GM19438 (cell line): ENCODE data around the gene TMEM62.
"Not testable (repeated sequence)": the region's sequence is repeated elsewhere in the genome, so short reads cannot be mapped to it uniquely, and the experiment has no call there.

Experiments
- ATAC-seq: cut with Tn5 transposase; IDR thresholded peaks from one replicate; pipeline ENCODE4 v1.9.1; 2021; ENCODE audit warnings: low read depth; ENCODE audit not compliant: unreplicated experiment

TMEM62 gene

GRCh38 chr15:43118829-43119228 is 14.6 kb upstream of the TMEM62 start:
- ATAC-seq, result no peak

- no peak for ATAC-seq
These were observed 11.5 kb upstream of the TMEM62 start for GRCh38 chr15:43121863-43122262.

DNA sequence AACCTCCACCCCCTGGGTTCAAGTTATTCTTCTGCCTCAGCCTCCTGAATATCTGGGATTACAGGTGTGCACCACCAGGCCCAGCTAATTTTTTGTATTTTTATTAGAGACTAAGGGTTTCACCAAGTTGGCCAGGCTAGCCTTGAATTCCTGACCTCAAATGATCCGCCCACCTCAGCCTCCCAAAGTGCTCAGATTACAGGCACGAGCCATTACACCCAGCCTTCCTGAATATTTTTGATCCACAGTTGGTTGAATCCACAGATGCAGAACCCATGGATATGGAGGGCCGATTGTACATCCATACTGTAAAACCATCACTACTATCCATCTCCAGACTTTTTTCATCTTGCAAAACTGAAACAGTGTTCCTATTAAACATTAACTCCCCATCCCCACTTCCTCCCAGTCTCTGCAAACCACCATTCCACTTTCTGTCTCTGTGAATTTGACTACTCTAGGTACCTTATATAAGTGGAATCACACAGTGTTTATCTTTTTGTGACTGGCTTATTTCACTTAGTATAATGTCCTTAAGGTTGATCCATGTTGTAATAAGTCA is 8.2 kb upstream of the TMEM62 start:
- ATAC-seq, result no peak

DNA sequence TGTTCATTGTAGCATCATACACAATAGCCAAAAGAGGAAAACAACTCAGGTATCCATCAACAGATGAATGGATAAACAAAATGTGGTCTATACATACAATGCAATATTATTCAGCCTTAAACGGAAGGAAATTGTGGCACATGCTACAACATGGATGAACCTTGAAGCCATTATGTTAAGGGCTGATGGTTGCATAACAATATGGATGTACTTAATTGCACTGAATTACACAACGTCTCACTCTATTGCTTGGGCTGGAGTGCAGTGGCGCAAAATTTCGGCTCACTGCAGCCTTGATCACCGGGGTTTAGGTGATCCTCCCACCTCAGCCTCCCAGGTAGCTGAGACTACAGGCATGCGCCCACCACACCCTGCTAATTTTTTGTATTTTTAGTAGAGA is 7.0 kb upstream of the TMEM62 start:
- ATAC-seq, result no peak

DNA sequence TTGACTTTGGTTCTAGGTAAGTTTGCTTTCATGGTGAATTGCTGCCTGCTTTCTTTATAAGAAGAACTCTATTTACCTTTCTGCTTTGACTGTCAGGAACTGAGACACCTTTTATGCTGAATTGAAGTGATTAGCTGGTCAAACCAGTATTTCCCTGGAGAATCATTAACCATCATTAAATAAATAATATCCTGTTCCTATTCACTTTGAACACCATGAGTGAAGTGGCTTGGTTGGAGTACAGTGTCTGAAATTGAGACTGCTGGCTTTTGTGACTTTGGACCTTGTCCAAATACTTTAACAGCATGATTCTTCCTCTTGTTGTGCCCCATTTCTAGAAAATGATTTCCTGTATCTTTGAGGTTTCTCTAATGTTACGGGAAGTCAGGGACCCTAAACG is 5.6 kb upstream of the TMEM62 start:
- ATAC-seq, result no peak

GRCh38 chr15:43128174-43128979 is 5.0 kb upstream of the TMEM62 start:
- ATAC-seq, result not testable (repeated sequence)

- ATAC-seq, result no peak
These were observed 4.4 kb upstream of the TMEM62 start for GRCh38 chr15:43128980-43129335.

DNA sequence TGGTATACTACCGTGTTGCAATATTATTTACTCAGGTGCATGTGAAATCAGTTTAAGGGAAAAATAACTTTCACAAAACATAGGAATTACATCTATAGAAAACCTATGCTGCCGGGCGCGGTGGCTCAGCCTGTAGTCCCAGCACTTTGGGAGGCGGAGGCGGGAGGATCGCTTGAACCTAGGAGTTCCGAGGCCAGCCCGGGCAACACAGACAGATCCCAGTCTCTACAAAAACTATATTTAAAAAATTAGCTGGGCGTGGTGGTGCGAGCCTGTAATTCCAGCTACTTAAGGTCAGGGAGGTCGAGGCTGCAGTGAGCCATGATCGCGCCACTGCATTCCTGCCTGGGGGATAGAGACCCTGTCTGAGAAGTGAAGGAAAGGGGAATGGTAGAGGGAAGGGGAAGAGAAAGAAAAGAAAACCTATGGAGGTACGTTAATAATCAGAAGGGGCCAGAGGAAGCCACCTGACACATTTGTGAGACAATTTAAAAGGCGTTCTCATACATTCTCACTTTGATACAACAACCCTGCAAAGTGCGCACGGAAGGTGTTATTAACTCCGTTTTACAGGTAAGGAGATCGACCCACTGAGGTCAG is 456 bp upstream of the TMEM62 start:
- ATAC-seq, result no peak

GRCh38 chr15:43134157-43134635 is 810 bp downstream of the TMEM62 start:
- ATAC-seq, result no peak

- ATAC-seq, result no peak
These were observed 2.0 kb downstream of the TMEM62 start for GRCh38 chr15:43135351-43135750.

DNA sequence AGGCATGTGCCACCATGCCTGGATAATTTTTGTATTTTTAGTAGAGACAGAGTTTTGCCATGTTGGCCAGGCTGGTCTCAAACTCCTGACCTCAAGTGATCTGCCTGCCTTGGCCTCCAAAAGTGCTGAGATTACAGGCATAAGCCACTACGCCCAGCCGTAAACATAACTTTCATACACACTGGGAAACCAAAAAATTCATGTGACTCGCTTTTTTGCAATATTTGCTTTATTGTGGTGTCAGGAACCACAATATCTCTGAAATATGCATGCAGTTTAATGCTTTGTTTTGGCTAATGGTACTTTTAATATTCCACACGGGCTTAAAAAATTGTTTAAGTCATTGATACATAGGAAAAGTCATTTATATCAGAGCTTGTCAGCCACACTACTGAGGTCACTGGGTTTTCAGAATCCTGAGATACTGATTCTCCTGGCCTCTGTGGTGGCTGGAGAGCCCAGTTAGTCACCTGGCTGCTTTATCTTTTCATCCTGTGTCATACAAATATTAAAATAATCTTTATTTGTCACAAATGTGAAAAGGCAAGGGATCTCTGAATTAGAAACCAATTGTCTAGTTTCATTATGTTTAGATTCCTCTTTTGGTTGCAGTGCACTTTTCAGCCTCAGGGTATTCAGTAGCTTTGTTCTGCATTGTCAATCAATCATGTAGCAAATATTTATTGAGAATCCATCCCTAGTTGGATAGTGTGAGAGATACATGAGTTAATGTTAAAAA is 10.0 kb downstream of the TMEM62 start:
- ATAC-seq, result no peak

- no peak for ATAC-seq
These were observed 11.1 kb downstream of the TMEM62 start for GRCh38 chr15:43144512-43144911.

DNA sequence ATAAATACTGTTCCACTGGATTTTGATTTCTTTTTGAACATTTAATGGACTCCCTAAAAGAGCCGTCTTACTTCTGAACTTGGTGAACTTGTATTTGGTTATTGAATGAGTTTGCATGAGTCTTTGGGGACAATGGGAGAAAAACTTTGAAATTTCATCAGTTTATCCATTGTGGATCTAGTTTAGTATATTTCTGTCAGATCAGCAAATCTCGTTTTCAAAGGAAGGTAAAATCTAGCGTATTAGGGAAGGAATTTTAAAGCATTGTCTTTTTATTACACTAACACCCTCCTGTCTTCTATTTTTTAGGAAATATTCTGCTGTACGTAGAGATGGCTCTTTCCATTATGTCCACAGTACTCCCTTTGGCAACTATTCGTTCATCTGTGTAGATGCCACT is 12.8 kb downstream of the TMEM62 start:
- ATAC-seq, result no peak

DNA sequence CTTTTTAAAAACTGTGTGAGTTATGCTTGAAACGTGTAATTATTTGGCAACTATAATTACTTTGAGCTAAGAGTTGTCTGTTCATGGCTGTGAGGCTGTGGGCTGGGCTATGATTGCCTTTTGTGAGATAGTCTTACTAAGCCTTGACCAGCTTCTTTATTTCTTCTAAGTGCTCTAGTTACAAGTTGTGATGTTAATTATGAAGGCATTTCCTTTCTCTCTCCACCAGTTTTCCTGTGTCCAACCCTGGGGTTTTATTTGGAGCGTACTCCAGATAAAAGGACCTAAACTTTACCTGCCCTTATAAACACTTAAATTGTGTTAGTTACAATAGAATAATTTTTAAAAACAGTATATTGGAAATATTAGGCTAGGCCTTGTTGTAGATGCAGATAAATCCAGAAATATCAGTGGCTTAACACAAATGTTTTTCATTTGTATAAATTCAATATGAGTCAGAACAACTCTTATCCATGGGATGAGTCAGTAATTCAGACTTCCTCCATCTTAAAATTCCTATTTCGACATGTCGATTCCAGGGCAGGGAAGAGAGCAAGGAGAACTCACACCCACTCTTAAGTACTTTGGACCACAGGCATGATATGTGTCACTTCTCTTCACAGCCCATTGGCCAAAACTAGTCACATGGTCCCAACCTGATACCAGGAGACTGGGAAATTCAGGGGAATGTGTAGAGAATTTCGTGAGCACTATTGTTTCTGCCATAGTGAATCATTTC is 17.0 kb downstream of the TMEM62 start:
- no peak for ATAC-seq

- no peak for ATAC-seq
These were observed 18.3 kb downstream of the TMEM62 start for GRCh38 chr15:43151688-43152087.

- no peak for ATAC-seq
These were observed 19.9 kb downstream of the TMEM62 start for GRCh38 chr15:43153269-43153668.

DNA sequence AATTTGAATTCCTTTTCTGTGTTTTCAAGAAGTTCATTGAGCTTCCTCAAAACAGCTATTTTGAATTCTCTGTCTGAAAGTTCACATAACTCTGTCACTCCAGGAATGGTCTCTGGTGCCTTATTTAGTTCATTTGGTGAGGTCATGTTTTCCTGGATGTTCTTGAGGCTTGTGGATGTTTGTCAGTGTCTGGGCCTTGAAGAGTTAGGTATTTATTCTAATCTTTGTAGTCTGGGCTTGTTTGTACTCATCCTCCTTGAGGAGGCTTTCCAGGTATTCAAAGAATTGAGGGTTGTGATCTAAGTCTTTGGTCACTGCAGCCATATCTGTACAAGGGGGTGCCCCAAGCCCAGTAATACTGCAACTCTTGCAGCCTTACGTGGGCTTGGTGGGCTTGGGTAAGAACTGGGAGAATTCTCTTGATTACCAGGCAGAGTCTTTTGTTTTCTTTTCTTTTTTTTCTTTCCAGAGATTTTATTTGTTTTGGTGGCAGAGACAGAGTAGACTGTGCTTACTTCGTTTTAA is 32.5 kb downstream of the TMEM62 start:
- ATAC-seq, result no peak

- ATAC-seq, result not testable (repeated sequence)
These were observed 33.9 kb downstream of the TMEM62 start for GRCh38 chr15:43167261-43167660.

- no peak for ATAC-seq
These were observed 35.1 kb downstream of the TMEM62 start for GRCh38 chr15:43168192-43169107.
